Common myeloid progenitor, CD34-positive (primary cell): ENCODE results near the gene MED27.
"Not testable (repeated sequence)": the region's sequence is repeated elsewhere in the genome, so short reads cannot be mapped to it uniquely, and the experiment has no call there.

Source experiments
- CTCF ChIA-PET: fragments of 350-600 bp; sonication (Branson Sonifier 250); formaldehyde crosslinking; loops from one replicate; lab custom pipeline; 2021; ENCODE audit warnings: antibody characterized with exemption; lab: Charles Lee
- POLR2A ChIA-PET: fragments of 350-600 bp; sonication (Branson Sonifier 250); formaldehyde crosslinking; loops from one replicate; lab custom pipeline; 2021; ENCODE audit warnings: antibody characterized with exemption; lab: Charles Lee
- DNase-seq, 3 donors: peaks; one replicate each; pipeline versions ENCODE4 v3.0.0 to v3.0.0-alpha.2; 2013
- H3K27ac ChIP-seq, 2 experiments: 1 replicate in 1 of 2; 2 replicates in 1 of 2; pipeline ENCODE4 v1.7.0; 2013; ENCODE audit warnings: inconsistent platforms in 2 of 2, low read length in 2 of 2, mild to moderate bottlenecking in 2 of 2, low read depth in 1 of 2, moderate library complexity in 1 of 2; ENCODE audit not compliant: severe bottlenecking in 2 of 2, insufficient read depth in 1 of 2, poor library complexity in 1 of 2
- H3K27me3 ChIP-seq, 5 experiments: replicated peaks in 2 of 5; 1 replicate in 3 of 5; 2 replicates in 2 of 5; pipeline versions ENCODE4 v1.6.1 to v1.7.0; 2013; ENCODE audit warnings: low read length in 4 of 5, mild to moderate bottlenecking in 2 of 5, moderate library complexity in 2 of 5, inconsistent platforms in 1 of 5; ENCODE audit not compliant: insufficient read depth in 5 of 5, control insufficient read depth in 4 of 5
- H3K36me3 ChIP-seq, 4 experiments: 1 replicate in 2 of 4; 2 replicates in 2 of 4; pipeline versions ENCODE4 v1.6.1 to v1.7.0; 2013; ENCODE audit warnings: low read length in 3 of 4, control low read depth in 1 of 4, mild to moderate bottlenecking in 1 of 4; ENCODE audit not compliant: control insufficient read depth in 4 of 4, insufficient read depth in 4 of 4
- H3K4me1 ChIP-seq, 4 experiments: 1 replicate in 3 of 4; 2 replicates in 1 of 4; pipeline versions ENCODE4 v1.6.1 to v1.7.1; 2013; ENCODE audit warnings: low read length in 3 of 4, mild to moderate bottlenecking in 3 of 4, control low read depth in 1 of 4, inconsistent platforms in 1 of 4, moderate library complexity in 1 of 4; ENCODE audit not compliant: control insufficient read depth in 4 of 4, insufficient read depth in 4 of 4; ENCODE audit errors: control extremely low read depth in 1 of 4
- H3K4me3 ChIP-seq, 7 experiments: 1 replicate in 4 of 7; 2 replicates in 3 of 7; pipeline versions ENCODE4 v1.5.1 to v1.7.0; 2013; ENCODE audit warnings: mild to moderate bottlenecking in 7 of 7, low read length in 6 of 7, moderate library complexity in 6 of 7, inconsistent platforms in 2 of 7, low read depth in 2 of 7, control low read depth in 1 of 7; ENCODE audit not compliant: insufficient read depth in 4 of 7, control insufficient read depth in 1 of 7; ENCODE audit errors: extremely low read depth in 1 of 7
- H3K9me3 ChIP-seq, 5 experiments: 1 replicate in 4 of 5; 2 replicates in 1 of 5; pipeline versions ENCODE4 v1.6.1 to v1.7.1; 2013; ENCODE audit warnings: low read length in 4 of 5, mild to moderate bottlenecking in 2 of 5, inconsistent platforms in 1 of 5, low read depth in 1 of 5, moderate library complexity in 1 of 5; ENCODE audit not compliant: control insufficient read depth in 4 of 5, insufficient read depth in 2 of 5; ENCODE audit errors: control extremely low read depth in 1 of 5
- WGBS: methylation state at CpG from one replicate; pipeline ENCODE4 v1.1.5; 2013; ENCODE audit not compliant: insufficient coverage; 5-methylcytosine and 5-hydroxymethylcytosine counted together

MED27 gene

DNA sequence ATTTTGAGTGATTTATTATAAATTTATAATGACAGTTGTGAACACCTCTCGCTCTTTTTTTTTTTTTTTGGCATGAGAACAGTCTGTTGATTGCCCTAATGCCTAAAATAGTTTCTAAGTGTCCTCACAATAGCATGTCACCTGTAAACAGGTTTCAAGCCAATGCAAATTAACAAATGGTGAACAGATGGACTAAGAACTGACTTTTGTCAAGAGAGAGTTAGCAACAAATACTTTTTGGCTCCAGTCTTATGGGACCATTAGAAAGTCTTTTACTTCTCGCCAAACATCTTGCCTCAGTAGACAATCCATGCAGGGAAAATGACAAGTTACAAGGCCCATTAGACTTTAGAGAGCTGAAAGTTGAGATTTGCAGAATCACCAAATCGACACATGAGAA is 67.8 kb downstream of the MED27 start:
- CTCF ChIA-PET = no interaction called here
- no peaks in the 10 kb centered on the region for H3K27me3 ChIP-seq
- peaks cover 0 to 7% (median 4%) of the 10 kb centered on the region in 4 experiments for H3K4me1 ChIP-seq
- H3K36me3 ChIP-seq = peaks cover 0 to 14% (median 4%) of the 10 kb centered on the region in 4 experiments
- H3K9me3 ChIP-seq = no peaks in the 10 kb centered on the region
- H3K4me3 ChIP-seq = no peak overlapping the region
- WGBS = 94% methylated on average over 2 of the region's 3 CpGs
- POLR2A ChIA-PET = no interaction called here
- no peak overlapping the region for H3K27ac ChIP-seq
- no peak for DNase-seq

DNA sequence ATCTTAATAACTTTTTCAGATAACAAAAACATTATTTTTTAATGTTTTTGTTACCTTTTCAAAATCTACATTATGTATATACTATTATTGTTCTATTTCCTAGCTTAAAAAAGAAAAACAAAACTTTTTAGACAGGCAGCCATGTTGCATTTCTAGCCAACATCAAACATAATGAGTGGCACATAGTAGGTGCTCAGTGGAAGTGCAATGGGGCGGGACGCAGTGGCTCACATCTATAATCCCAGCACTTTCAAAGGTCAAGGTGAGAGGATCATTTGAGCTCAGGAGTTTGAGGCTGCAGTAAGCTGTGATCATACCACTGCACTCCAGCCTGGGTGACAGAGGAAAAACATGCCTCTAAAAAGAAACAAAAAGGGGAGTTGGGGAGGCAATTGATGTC is 68.4 kb downstream of the MED27 start:
- Histone ChIP-seq H3K4me1 (peaks cover 2 to 13% (median 10%) of the 10 kb centered on the region in 4 experiments), H3K4me3 (no peak overlapping the region), H3K36me3 (peaks cover 0 to 14% (median 4%) of the 10 kb centered on the region in 4 experiments), H3K27me3 (no peaks in the 10 kb centered on the region), H3K27ac (no peak overlapping the region), H3K9me3 (no peaks in the 10 kb centered on the region)
- 100% methylated on average over 2 of the region's 2 CpGs for WGBS
- ChIA-PET POLR2A (no interaction called here), CTCF (no interaction called here)
- no peak for DNase-seq

DNA sequence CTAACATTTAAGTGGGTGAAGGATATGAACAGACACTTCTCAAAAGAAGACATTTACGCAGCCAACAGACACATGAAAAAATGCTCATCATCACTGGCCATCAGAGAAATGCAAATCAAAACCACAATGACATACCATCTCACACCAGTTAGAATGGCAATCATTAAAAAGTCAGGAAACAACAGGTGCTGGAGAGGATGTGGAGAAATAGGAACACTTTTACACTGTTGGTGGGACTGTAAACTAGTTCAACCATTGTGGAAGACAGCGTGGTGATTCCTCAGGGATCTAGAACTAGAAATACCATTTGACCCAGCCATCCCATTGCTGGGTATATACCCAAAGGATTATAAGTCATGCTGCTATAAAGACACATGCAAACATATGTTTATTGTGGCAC is 69.5 kb downstream of the MED27 start:
- CTCF ChIA-PET, DNase-seq, H3K27ac ChIP-seq, H3K4me3 ChIP-seq, H3K27me3 ChIP-seq, POLR2A ChIA-PET, H3K9me3 ChIP-seq: not testable (repeated sequence)
- peaks cover 10 to 24% (median 20%) of the 10 kb centered on the region in 4 experiments for H3K4me1 ChIP-seq
- WGBS = no CpG with 5 or more reads among the region's 2 CpGs
- H3K36me3 ChIP-seq = peaks cover 0 to 14% (median 4%) of the 10 kb centered on the region in 4 experiments

DNA sequence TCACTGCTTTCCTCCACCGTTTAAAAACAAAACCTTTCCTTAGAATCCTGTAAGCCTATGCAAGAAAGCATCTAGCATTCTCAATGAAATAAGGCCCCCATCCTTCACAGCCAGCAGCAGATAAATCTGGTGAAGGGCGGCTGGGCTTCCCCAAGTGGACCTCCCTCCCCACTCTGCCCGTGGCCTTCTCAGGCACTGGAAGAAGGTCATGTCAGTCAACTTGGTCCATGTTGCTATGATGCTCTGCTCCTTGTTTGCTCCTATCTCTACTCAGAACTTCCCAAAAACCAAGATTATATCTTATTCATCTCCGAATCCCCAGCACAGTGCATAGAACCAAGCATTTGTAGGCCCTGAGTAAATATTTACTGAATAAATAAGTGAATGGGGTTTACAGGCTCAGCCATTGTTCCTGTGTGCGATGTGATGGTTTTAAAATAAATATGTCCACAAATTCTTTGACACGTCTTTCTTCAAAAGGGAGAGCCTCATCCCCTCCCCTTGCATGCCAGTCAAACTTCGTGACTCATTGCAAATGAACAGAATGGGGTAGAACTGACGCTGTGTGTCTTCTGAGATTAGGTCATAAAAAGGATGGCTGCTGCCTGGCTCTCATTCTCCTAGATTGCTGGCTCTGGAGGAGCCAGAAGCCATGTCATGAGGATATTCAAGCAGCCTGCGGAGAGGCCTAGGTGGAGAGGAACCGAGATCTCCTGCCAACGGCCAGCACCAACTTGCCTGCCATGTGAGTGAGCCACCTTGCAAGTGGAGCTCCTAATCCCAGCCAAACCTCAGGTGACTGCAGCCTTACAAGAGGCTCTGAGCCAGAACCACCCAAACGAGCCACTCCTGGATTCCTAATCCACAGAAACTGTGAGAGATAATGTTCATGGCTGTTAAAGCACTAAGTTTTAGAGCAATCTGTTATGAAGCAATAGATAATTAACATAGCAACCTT is 70.5 kb downstream of the MED27 start:
- DNase-seq = no peak
- no peak overlapping the region for H3K27ac ChIP-seq
- no peaks in the 10 kb centered on the region for H3K27me3 ChIP-seq
- H3K4me3 ChIP-seq = no peak overlapping the region
- no peaks in the 10 kb centered on the region for H3K9me3 ChIP-seq
- ChIA-PET CTCF (no interaction called here), POLR2A (no interaction called here)
- H3K36me3 ChIP-seq = peaks cover 0 to 14% (median 4%) of the 10 kb centered on the region in 4 experiments
- peaks cover 10 to 34% (median 25%) of the 10 kb centered on the region in 4 experiments for H3K4me1 ChIP-seq
- 100% methylated on average over 7 of the region's 12 CpGs for WGBS

DNA sequence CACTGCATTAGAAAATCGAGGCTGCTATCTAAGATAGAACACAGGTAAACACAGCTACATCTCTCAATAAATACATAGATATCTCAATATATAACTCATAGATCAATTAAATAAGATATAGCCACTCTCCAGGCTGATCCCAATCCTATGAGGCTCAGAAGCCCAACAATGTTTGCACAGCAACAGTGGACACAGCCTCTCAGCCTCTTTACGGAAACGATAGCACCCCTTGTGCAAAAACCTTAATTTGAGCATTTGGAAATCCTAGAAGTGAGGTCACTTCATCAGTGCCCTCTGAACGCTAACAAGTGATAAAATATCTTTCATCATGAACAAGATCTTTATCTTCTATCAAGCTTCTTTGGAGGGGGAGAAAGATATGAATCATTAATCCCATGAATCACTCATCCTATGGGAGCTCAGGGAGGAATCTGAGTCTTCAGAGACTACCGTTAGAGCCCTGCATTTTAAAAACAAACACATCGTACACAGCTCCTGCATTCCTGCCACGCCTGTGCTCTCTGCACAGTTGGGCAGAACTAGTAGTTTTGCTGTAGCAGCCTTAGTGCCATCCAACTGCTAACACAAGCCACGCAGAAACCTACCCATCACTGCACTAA is 71.4 kb downstream of the MED27 start:
- POLR2A ChIA-PET = no interaction called here
- peaks cover 0 to 10% (median 3%) of the 10 kb centered on the region in 4 experiments for H3K36me3 ChIP-seq
- H3K27ac ChIP-seq = no peak overlapping the region
- no peaks in the 10 kb centered on the region for H3K9me3 ChIP-seq
- peaks cover 12 to 41% (median 28%) of the 10 kb centered on the region in 4 experiments for H3K4me1 ChIP-seq
- CTCF ChIA-PET = no interaction called here
- no peaks in the 10 kb centered on the region for H3K27me3 ChIP-seq
- H3K4me3 ChIP-seq = no peak overlapping the region
- DNase-seq = no peak
- 95% methylated on average over 7 of the region's 8 CpGs for WGBS

DNA sequence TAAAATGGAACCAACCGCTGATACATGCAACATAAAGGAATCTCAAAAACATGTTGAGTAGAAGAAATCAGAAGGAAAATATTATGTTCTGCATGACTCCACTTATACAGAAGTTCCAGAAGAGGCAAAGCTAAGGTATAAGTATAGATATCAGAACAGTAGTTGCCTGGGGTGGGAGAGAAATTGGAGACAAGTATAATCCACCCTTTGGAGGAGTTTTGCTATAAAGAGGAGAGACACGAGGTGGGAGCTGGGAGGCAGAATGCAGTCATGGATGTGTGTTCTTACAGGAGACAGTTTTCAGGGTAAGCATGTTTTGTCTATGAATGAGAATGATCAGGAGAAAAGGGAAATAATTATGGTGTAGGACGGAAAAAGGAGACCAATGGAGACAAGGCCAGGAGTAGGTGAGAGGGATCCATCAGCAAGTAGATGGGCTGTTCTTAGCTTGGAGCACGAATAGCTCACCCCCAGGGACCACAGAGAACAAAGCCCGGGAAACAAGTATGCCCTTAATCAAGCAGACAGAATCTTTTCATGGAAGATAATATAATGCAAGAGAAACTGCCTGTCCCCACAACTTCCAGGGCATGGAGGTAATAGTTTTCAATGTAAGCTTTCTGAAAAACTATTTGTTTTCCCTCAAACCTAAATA is 72.2 kb downstream of the MED27 start:
- ChIA-PET CTCF (no interaction called here), POLR2A (no interaction called here)
- no peaks in the 10 kb centered on the region for H3K9me3 ChIP-seq
- H3K36me3 ChIP-seq = peaks cover 0 to 3% (median 0%) of the 10 kb centered on the region in 4 experiments
- H3K27ac ChIP-seq = no peak overlapping the region
- no peak for DNase-seq
- peaks cover 17 to 45% (median 31%) of the 10 kb centered on the region in 4 experiments for H3K4me1 ChIP-seq
- 95% methylated on average over 4 of the region's 5 CpGs for WGBS
- H3K27me3 ChIP-seq = no peaks in the 10 kb centered on the region
- no peak overlapping the region for H3K4me3 ChIP-seq
